GM19395 (cell line): ENCODE data around the gene GPR45.
"Not testable (repeated sequence)": the region's sequence is repeated elsewhere in the genome, so short reads cannot be mapped to it uniquely, and the experiment has no call there.

Experiments used
- ATAC-seq: cut with Tn5 transposase; IDR thresholded peaks from one replicate; pipeline ENCODE4 v1.9.1; 2021; ENCODE audit warnings: mild to moderate bottlenecking, moderate library complexity; ENCODE audit not compliant: unreplicated experiment

GPR45 gene

GRCh38 chr2:105241443-105241842 lies at the start of gene GPR45:
GPR45 (plus strand) TSS chr2:105241743; CDS start chr2:105241859, 116 bp downstream.
- ATAC-seq, result no peak

GRCh38 chr2:105194022-105194675 lies 47.4 kb upstream of the GPR45 start:
- no peak for ATAC-seq

- ATAC-seq, result no peak
Measured at GRCh38 chr2:105196651-105197050, 44.9 kb upstream of the GPR45 start.

- no peak for ATAC-seq
Measured at GRCh38 chr2:105215586-105216192, 25.9 kb upstream of the GPR45 start.

- no peak for ATAC-seq
Measured at GRCh38 chr2:105220604-105221003, 20.9 kb upstream of the GPR45 start.

- no peak for ATAC-seq
Measured at GRCh38 chr2:105224444-105224843, 17.1 kb upstream of the GPR45 start.

- ATAC-seq, result no peak
Measured at GRCh38 chr2:105231232-105231619, 10.3 kb upstream of the GPR45 start.

GRCh38 chr2:105235388-105236059 lies 6.0 kb upstream of the GPR45 start:
- peak; percentile 74 for ATAC-seq

GRCh38 chr2:105236060-105236424 lies 5.5 kb upstream of the GPR45 start:
- no peak for ATAC-seq

GRCh38 chr2:105237045-105237765 lies 4.3 kb upstream of the GPR45 start:
- no peak for ATAC-seq

- ATAC-seq, result no peak
Measured at GRCh38 chr2:105238664-105239240, 2.8 kb upstream of the GPR45 start.

GRCh38 chr2:105239924-105240323 lies 1.6 kb upstream of the GPR45 start:
- no peak for ATAC-seq

- ATAC-seq, result no peak
Measured at GRCh38 chr2:105242286-105242993, 897 bp downstream of the GPR45 start.

- ATAC-seq, result no peak
Measured at GRCh38 chr2:105243961-105244360, 2.4 kb downstream of the GPR45 start.

GRCh38 chr2:105244451-105244850 lies 2.9 kb downstream of the GPR45 start:
- no peak for ATAC-seq

- no peak for ATAC-seq
Measured at GRCh38 chr2:105248316-105249070, 7.0 kb downstream of the GPR45 start.

- no peak for ATAC-seq
Measured at GRCh38 chr2:105249181-105249580, 7.6 kb downstream of the GPR45 start.

GRCh38 chr2:105249891-105250290 lies 8.3 kb downstream of the GPR45 start:
- no peak for ATAC-seq

- ATAC-seq, result not testable (repeated sequence)
Measured at GRCh38 chr2:105251016-105251648, 9.6 kb downstream of the GPR45 start.
